Kidney epithelial cell (primary cell): ENCODE measurements around the gene AQP6. TPM values are rescaled to one million over a fixed set of nuclear protein-coding genes. Genes with fewer than 3 reads are reported as not detected.

Experiments used
- DNase-seq: peaks from one replicate; pipeline ENCODE4 v3.0.0-alpha.2; 2010; ENCODE audit warnings: low read depth
- H3K27me3 ChIP-seq: 2 replicates; pipeline ENCODE4 v1.6.0; 2011; ENCODE audit warnings: low read length; ENCODE audit not compliant: control insufficient read depth, insufficient read depth
- H3K36me3 ChIP-seq: 2 replicates; pipeline ENCODE4 v1.5.1; 2011; ENCODE audit warnings: low read length; ENCODE audit not compliant: control insufficient read depth, insufficient read depth
- H3K4me3 ChIP-seq: 2 replicates; pipeline ENCODE4 v1.5.1; 2011; ENCODE audit warnings: low read depth, mild to moderate bottlenecking, control low read depth, low read length
- CTCF ChIP-seq: IDR thresholded peaks from 2 replicates; pipeline ENCODE4 v1.5.1; 2011; ENCODE audit warnings: mild to moderate bottlenecking, moderate library complexity, low read length, control low read depth, inconsistent platforms; ENCODE audit not compliant: insufficient read depth, poor library complexity, severe bottlenecking
- total RNA-seq: library from RNA; depleted of rRNA; stranded (reverse); fragments of >200 nt; gene quantifications from 2 replicates; pipeline ENCODE4 v1.2.3, GENCODE V29; 2015

The AQP6 gene
- total RNA-seq, 1 donor from 2014 or later: not detected

DNA sequence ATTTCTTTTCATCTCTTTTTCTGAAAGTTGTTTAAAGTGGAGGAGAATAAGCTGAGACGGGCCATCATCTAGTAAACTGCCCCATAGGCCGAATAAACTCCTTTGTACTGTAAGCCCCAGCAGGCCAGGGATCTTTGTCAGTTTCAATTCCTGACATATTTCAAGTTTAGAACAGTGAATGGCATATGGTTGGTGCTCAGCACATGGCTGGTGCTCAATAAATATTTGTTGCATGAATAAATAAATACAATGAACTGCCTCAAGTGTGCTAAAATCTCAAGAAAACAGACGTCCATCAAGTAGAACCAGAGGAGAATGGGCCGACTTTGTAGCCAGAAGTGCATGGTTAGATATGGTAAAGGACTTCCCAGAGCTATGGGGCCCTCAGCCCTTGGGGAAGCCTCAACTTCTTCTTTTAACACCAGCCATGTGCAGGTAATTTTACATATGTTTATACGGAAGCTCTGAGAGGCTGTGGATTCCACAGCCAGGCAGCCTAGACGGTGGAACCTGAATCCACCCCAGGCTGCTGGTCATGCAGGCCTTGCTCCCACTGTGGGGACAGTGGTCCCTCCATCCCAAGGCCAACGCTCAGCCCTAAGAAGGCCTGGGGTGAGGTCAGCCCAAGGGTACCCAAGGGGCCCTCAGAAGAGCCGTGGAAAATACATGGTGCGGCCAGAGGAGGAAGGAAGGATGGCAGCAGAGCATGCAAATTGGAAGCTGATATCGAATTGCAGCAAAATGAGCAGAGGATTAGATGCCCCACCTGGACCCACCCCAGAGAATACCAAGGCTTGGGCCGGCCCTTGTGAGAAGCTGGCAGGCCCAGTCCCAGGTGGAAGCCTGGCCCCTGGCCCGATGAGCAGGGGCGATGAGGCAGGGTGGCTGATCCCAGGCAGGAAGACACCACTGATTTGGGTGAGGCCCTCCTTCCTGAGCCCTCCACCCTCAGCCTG is 30.9 kb upstream of the AQP6 start:
- no peaks in the 10 kb centered on the region for H3K36me3 ChIP-seq
- no peak overlapping the region for H3K4me3 ChIP-seq
- no peaks in the 10 kb centered on the region for H3K27me3 ChIP-seq
- no peak for DNase-seq
- no peak for TF ChIP-seq CTCF

GRCh38 chr12:49942512-49942893 is 30.2 kb upstream of the AQP6 start:
- DNase-seq: no peak
- Histone ChIP-seq H3K27me3 (no peaks in the 10 kb centered on the region), H3K36me3 (no peaks in the 10 kb centered on the region), H3K4me3 (no peak overlapping the region)
- no peak for TF ChIP-seq CTCF

- TF ChIP-seq CTCF: no peak
- DNase-seq: no peak
- Histone ChIP-seq H3K36me3 (no peaks in the 10 kb centered on the region), H3K4me3 (no peak overlapping the region), H3K27me3 (no peaks in the 10 kb centered on the region)
Observed at GRCh38 chr12:49942921-49943624, 29.7 kb upstream of the AQP6 start.

DNA sequence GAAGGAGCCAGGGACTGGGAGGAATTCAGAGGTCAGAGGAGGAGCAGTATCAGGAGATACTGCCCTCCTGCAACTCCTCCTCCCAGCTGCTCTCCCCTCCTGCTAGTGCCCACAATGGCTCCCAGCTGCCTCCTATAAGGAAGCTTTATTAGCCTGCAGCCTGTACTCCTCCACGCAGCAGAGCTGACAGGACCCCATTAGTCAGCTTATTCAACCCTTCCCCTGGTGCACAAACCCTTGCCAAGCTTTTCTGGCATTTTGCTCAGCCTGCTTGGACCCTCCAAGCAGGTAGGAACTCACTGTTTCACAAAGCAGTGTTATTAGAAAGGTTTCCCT is 29.2 kb upstream of the AQP6 start:
- no peaks in the 10 kb centered on the region for H3K36me3 ChIP-seq
- no peak for DNase-seq
- H3K4me3 ChIP-seq: no peak overlapping the region
- TF ChIP-seq CTCF: no peak
- H3K27me3 ChIP-seq: no peaks in the 10 kb centered on the region

GRCh38 chr12:49944046-49944445 is 28.7 kb upstream of the AQP6 start:
- DNase-seq: no peak
- Histone ChIP-seq H3K27me3 (no peaks in the 10 kb centered on the region), H3K4me3 (no peak overlapping the region), H3K36me3 (no peaks in the 10 kb centered on the region)
- TF ChIP-seq CTCF: no peak
